NB4 (cell line): ENCODE data around the gene SMIM5.

ENCODE experiments used
- CTCF ChIP-seq: IDR thresholded peaks from one replicate; pipeline ENCODE4 v1.5.1; 2012; ENCODE audit warnings: low read depth, low read length
- MYC ChIP-seq: IDR thresholded peaks from 2 replicates; pipeline ENCODE4 v1.6.1; 2011; ENCODE audit warnings: low read depth, low read length
- TF ChIP-seq, protein P1 (sequence below): IDR thresholded peaks from 2 replicates; pipeline ENCODE4 v1.6.1; 2011; ENCODE audit warnings: low read depth, low read length

DNA sequence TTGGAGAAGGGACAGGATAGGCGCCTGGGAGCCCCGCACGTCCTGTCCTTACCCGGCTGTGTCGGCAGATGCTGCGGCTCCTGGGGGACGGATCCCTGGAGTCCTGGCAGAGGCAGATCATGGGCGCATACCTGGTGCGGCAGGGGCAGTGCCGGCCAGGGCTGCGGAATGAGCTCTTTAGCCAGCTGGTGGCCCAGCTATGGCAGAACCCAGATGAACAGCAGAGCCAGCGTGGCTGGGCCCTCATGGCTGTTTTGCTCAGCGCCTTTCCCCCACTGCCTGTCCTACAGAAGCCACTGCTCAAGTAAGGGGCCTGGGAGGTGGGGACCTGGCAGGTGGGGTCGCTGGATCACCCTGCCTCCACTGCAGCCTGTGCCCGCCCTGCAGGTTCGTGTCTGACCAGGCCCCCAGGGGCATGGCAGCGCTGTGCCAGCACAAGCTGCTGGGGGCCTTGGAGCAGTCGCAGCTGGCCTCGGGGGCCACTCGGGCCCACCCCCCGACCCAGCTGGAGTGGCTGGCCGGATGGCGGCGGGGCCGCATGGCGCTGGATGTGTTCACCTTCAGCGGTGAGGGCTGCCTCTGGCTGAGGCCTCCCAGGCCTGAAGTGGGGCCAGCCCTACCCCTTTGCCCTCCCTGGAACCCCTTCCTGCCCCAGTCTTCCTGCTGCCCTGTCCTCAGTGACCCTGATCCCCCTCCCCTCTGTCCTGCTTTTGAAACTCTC, 20.2 kb upstream of the SMIM5 start:
- TF ChIP-seq, protein P1, sequence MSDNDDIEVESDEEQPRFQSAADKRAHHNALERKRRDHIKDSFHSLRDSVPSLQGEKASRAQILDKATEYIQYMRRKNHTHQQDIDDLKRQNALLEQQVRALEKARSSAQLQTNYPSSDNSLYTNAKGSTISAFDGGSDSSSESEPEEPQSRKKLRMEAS = no peak
- TF ChIP-seq MYC = no peak
- no peak for TF ChIP-seq CTCF
